Right lobe of liver (tissue), 4 donors: ENCODE data around the gene MAPK8.

Experiments used
- POLR2A ChIP-seq: fragments of 450-650 bp; IDR thresholded peaks from one replicate; pipeline ENCODE4 v1.6.1; 2017; ENCODE audit warnings: antibody characterized with exemption, mild to moderate bottlenecking
- TF ChIP-seq, protein P1 (sequence below), 4 donors: fragments of 200-600 bp in 3 of 4; fragments of 450-650 bp in 1 of 4; IDR thresholded peaks; one replicate each; pipeline versions ENCODE4 v1.5.1 to v1.8.0; 2016 to 2022; ENCODE audit warnings: antibody characterized with exemption in 4 of 4, mild to moderate bottlenecking in 2 of 4
- donor health status: DM: no; HTN: no; CAD: no.
- donor health status: DM: no; HTN: no; CAD: no.
- donor health status: DM: no; HTN: yes; CAD: no.

- no peak for TF ChIP-seq POLR2A
- TF ChIP-seq, protein P1, sequence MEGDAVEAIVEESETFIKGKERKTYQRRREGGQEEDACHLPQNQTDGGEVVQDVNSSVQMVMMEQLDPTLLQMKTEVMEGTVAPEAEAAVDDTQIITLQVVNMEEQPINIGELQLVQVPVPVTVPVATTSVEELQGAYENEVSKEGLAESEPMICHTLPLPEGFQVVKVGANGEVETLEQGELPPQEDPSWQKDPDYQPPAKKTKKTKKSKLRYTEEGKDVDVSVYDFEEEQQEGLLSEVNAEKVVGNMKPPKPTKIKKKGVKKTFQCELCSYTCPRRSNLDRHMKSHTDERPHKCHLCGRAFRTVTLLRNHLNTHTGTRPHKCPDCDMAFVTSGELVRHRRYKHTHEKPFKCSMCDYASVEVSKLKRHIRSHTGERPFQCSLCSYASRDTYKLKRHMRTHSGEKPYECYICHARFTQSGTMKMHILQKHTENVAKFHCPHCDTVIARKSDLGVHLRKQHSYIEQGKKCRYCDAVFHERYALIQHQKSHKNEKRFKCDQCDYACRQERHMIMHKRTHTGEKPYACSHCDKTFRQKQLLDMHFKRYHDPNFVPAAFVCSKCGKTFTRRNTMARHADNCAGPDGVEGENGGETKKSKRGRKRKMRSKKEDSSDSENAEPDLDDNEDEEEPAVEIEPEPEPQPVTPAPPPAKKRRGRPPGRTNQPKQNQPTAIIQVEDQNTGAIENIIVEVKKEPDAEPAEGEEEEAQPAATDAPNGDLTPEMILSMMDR (IDR thresholded peaks at IDR 0.05), result no peak
Observed at GRCh38 chr10:48467669-48468068, 161.2 kb downstream of the MAPK8 start.
